NCI-H1417 (cell line): ENCODE results near the gene PSMD9.
"Not testable (repeated sequence)": the region's sequence is repeated elsewhere in the genome, so short reads cannot be mapped to it uniquely, and the experiment has no call there.

Experiments
- DNase-seq, 3 experiments: peaks; one replicate each; lab custom pipeline; 2025; lab: John Stamatoyannopoulos, UW

PSMD9 gene

DNA sequence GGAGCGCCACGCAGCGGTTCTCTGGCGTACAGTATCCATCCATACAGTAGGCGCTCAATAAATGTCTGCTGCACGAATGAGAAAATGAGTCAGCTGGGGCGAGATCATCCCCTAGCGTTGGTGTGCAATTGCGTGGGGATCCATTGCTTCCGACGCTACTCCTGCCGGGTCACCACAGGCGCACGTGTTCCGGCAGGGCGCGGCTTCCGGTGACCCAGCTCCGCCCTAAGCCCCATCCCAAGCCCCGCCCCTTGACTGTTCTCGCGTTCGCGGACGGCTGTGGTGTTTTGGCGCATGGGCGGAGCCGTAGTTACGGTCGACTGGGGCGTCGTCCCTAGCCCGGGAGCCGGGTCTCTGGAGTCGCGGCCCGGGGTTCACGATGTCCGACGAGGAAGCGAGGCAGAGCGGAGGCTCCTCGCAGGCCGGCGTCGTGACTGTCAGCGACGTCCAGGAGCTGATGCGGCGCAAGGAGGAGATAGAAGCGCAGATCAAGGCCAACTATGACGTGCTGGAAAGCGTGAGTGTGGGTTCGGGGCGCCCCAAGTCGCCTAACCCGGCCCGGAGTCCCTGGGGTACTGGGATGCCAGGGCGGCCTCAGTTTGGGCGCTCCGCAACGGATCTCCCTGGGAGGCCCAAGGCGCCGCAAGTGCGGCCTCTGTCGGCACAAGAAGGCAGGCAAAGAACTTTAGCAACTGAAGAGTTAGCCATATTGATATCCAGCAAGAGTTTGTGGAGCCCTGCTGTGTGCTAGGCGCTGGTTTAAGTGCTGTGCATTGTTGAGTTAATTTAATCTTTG is at the start of gene PSMD9:
PSMD9 (plus strand) TSS at position 313 of the 796 bp plus-strand sequence; CDS start at position 380, 67 bp downstream.
- peak; percentile 98 to 99 (median 98) for DNase-seq

DNA sequence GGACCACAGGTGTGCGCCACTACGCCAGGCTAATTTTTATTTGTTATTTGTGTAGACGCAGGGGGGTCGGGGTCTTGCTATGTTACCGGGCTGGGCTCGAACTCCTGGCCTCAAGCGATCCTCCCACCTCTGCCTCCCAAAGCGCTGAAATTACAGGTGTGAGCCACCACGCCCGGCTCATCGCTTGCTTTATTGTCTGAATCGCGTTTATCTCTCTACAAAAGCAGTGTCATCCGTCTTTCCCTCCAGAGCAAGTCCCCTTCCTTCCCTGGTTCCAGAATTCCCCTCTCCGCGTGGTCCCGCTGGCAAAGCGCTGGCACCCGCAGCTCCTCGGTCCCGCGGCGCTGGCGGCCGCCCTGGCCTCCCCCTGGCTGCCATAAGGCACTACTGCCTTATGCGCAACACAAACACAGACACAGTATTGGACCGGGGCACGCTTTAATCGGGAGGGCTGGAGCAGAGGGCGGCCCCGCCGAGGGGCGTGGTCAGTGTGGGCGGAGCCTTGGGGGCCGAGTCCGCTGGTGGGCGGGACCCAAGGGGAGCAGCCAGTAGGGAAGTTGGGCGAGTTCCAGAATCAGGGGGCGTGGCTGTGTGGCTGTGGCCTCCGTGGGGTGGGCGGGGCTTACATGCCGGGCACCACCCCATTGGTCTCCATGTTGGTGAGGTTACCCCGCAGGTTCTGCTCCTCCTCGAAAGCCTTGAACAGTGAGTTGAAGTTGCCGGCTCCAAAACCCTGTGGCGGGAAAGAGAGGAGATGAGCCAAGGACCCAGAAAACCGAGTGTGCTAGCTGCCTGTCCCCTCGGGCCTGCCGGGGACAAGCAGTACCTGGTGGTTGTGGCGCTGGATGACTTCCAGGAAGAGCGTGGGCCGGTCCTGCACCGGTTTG is 49.2 kb upstream of the PSMD9 start:
- peak; percentile 89 to 99 (median 95) for DNase-seq

DNA sequence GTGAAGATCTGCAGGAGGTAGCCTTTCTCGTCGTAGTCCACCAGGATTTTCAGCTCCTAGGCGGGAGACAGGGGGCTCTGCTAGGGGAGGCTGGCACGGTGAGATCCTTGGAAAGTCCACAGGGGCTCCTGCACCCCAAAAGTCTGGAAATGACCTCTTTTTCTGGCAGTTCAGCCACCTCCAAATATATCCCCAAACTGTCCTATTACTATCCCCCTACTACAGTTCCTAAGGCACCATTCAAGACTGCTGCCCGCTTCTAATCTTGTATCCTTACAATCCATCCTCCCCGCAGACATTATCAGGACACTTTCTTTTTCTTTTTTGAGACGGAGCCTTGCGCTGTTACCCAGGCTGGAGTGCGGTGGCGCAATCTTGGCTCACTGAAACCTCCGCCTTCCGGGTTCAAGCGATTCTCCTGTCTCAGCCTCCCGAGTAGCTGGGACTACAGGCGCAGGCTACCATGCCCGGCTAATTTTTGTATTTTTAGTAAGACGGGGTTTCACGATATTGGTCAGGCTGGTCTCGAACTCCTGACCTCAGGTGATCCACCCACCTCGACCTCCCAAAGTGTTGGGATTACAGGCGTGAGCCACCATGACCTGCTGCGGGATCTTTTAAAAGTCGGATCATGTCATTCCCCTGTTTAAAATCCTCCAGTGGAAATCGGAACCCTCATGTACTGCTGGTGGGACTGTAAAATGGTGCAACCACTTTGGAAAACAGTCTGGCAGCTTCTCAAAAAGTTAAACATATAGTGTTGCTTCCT is 48.4 kb upstream of the PSMD9 start:
- no peak for DNase-seq

GRCh38 chr12:121843236-121843982 is 45.2 kb upstream of the PSMD9 start:
- no peak for DNase-seq

GRCh38 chr12:121845701-121846100 is 42.9 kb upstream of the PSMD9 start:
- no peak for DNase-seq

DNA sequence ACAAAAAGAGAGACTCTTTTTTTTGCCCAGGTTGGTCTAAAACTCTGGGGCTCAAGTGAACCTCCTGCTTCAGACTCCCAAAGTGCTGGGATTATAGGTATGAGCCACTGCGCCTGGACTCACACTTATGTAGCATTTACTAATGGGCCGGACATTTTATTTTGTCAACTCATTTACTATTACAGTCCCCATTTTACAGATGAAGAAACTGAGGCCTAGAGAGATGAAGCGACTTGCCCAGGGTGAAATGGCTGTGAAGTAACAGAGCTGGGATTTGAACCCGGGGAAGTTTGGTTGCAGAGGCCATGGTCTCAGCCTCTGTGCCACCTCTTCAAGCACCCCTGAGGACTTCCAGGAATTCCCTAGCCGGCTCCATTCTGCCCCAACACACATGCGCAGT is 39.4 kb upstream of the PSMD9 start:
- DNase-seq = no peak

- DNase-seq = no peak
These were observed 38.9 kb upstream of the PSMD9 start for GRCh38 chr12:121849665-121850064.

GRCh38 chr12:121852392-121852791 is 36.2 kb upstream of the PSMD9 start:
- not testable (repeated sequence) for DNase-seq

- DNase-seq = no peak
These were observed 31.0 kb upstream of the PSMD9 start for GRCh38 chr12:121857322-121858246.

DNA sequence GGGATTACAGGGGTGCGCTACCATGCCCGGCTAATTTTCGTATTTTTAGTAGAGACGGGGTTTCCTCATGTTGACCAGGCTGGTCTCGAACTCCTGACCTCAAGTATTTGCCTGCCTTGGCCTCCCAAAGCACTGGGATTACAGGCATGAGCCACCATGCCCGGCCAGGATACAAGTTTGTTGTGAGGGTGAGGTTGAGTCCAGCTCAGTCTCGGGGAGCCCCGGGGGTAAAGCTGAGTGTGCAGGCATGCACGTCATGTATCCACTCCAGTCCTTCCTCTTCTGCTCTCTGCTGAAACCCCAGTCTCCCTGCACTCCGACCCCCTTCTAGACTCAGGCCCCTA is 30.3 kb upstream of the PSMD9 start:
- no peak for DNase-seq

- DNase-seq = no peak
These were observed 29.7 kb upstream of the PSMD9 start, which contains the start of gene HPD for GRCh38 chr12:121858662-121859572. HPD (minus strand) TSS chr12:121858859; CDS start chr12:121858823, 36 bp downstream.

DNA sequence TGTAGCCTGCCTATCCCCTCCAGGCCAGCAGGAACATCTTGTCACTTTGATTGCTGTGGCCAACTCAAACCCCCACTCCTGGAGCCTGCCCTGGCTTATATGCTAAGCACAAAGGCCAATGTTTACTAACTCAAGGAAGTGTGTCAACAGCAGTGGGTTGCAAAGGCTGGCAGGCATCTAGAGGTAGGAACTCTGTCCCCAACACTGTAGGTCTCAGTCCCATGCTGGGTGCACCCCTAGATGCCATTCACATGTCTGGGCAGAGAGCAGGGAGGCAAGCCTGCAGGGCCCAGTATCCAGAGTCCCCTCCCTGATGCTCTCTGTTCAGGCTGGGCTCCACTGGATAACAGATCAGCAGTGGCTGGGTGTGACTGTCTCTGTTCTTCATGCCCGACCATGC is 28.3 kb upstream of the PSMD9 start:
- peak in 1 of 3 experiments; percentile 11 for DNase-seq

- not testable (repeated sequence) for DNase-seq
These were observed 27.9 kb upstream of the PSMD9 start for GRCh38 chr12:121860699-121861098.

GRCh38 chr12:121861636-121862254 is 26.8 kb upstream of the PSMD9 start:
- DNase-seq = no peak

DNA sequence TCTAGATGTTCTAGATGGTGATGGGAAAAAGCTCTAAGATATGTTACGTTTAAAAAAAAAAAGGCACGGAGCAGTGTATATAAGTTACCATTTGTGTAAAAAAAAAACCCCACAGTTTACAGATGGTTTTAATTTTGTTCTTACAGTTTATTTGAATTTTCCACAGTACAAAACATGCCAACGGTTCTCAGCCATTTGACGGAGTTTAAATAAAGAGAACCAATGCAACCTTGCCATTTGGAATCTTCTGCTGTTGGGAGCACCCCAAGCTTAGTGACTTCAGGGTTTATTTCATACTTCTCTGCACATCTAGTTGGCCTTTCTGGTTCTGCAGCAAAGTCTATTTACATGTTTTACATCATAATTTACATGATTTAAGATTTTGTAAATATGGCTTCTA is 22.3 kb upstream of the PSMD9 start:
- no peak for DNase-seq

GRCh38 chr12:121869229-121869628 is 19.4 kb upstream of the PSMD9 start:
- not testable (repeated sequence) for DNase-seq

DNA sequence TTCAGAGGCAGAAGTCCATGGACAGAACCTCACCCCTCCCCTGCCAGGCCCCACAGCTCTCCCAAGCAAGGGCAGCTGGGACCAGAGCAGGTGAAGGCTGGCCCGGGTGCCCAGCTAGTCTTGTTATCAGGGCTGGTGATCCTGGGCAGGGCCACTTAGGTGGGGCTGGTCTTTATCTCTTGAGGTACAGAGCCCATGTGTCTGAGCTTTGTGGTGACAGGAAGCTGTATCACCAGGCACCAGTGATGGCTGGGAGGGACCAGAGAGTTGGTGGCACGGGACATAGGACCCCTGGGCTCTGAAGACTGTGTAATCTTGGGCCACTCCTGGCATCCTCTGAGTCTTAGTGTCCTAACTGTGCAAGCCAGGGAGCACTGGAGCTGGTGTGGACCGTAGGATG is 17.1 kb upstream of the PSMD9 start:
- no peak for DNase-seq

DNA sequence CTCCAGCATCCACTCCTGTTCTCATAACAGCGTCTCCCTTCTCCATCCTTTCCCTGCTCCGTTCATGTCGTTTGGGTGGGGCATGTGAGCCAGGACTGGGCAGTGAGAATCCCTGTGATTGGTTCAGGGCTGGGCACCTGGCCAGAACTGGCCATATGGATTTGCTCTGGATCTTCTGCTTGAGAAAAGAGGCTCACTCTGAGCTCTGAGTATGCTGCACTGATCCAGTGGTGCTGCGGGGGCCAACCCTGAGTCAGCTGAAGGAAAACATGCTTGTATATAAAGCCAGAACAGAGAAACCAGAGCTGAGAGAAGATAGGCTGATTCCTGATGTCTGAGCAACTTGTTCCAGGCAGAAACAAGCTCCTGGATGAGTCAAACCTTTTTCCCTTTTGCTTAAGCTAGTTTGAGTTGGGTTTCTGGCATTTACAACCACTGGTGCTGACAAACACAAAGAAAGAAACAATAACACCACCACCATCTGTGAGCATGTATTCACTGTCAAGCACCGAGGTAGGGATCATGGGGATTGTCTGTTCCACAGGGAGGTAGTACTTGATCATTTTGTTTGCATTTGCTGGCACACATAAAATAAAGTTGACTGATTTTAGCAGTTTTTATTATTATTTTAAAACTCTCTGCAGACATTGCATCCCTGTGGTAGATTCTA is 15.9 kb upstream of the PSMD9 start:
- peak in 1 of 3 experiments; percentile 17 for DNase-seq
